K562 (cell line): ENCODE data around the gene ARHGEF12.

Experiments
- CTCF ChIP-seq, 3 experiments: IDR thresholded peaks in 2 of 3; conservative IDR thresholded peaks in 1 of 3; 2 replicates each; pipeline ENCODE4 v1.5.1; 2011 to 2012; ENCODE audit warnings: low read length in 3 of 3, mild to moderate bottlenecking in 3 of 3, control low read depth in 2 of 3, improper control_type of control experiment in 1 of 3, inconsistent platforms in 1 of 3, low read depth in 1 of 3, mixed read lengths in 1 of 3, moderate library complexity in 1 of 3; ENCODE audit not compliant: insufficient read depth in 2 of 3
- HINFP ChIP-seq: fragments of 450-650 bp; conservative IDR thresholded peaks from 2 replicates; pipeline ENCODE4 v1.6.1; 2016; ENCODE audit warnings: missing genetic modification characterization, low read depth, mild to moderate bottlenecking, control low read depth, missing compliant biosample characterization
- KDM2B ChIP-seq: fragments of 250-450 bp; sonication (Bioruptor Pico); IDR thresholded peaks from 2 replicates; pipeline ENCODE4 v1.8.0; 2021; ENCODE audit warnings: mild to moderate bottlenecking, moderate library complexity
- MAX ChIP-seq: sonication (generic); formaldehyde crosslinking; IDR thresholded peaks from 2 replicates; pipeline ENCODE4 v1.9.0; 2022; ENCODE audit warnings: mild to moderate bottlenecking, missing genetic modification reagents
- MAZ ChIP-seq, 2 experiments: fragments of 450-650 bp in 1 of 2; sonication (generic) in 1 of 2; formaldehyde crosslinking; IDR thresholded peaks in 1 of 2; conservative IDR thresholded peaks in 1 of 2; 2 replicates each; pipeline versions ENCODE4 v1.4.0 to v1.5.0; 2020; ENCODE audit warnings: mild to moderate bottlenecking in 1 of 2, missing genetic modification reagents in 1 of 2
- MYNN ChIP-seq, 2 experiments: sonication (generic); formaldehyde crosslinking in 1 of 2; IDR thresholded peaks; 2 replicates each; pipeline versions ENCODE4 v1.5.0 to v1.6.1; 2016 to 2020; ENCODE audit warnings: antibody characterized with exemption in 1 of 2, missing genetic modification reagents in 1 of 2
- PBX2 ChIP-seq, 2 experiments: IDR thresholded peaks in 1 of 2; conservative IDR thresholded peaks in 1 of 2; 2 replicates each; pipeline ENCODE4 v1.6.1; 2016; ENCODE audit warnings: low read depth in 2 of 2, mild to moderate bottlenecking in 1 of 2, missing compliant biosample characterization in 1 of 2, missing genetic modification characterization in 1 of 2, moderate library complexity in 1 of 2
- PHF21A ChIP-seq: fragments of 450-650 bp; IDR thresholded peaks from 2 replicates; pipeline ENCODE4 v1.6.1; 2017; ENCODE audit warnings: low read depth, borderline replicate concordance
- SREBF2 ChIP-seq: sonication (generic); formaldehyde crosslinking; IDR thresholded peaks from 2 replicates; pipeline ENCODE4 v1.4.0; 2020; ENCODE audit warnings: mild to moderate bottlenecking, missing genetic modification reagents
- ZBTB11 ChIP-seq, 3 experiments: fragments of 200-800 bp in 1 of 3; fragments of 250-450 bp in 1 of 3; fragments of 450-650 bp in 1 of 3; sonication (Bioruptor Pico) in 1 of 3; sonication (Bioruptor generic) in 1 of 3; formaldehyde crosslinking in 1 of 3; IDR thresholded peaks; 2 replicates each; pipeline versions ENCODE4 v1.6.1 to v1.8.0; 2016 to 2022; ENCODE audit warnings: mild to moderate bottlenecking in 2 of 3, missing genetic modification characterization in 2 of 3, missing compliant biosample characterization in 1 of 3, moderate library complexity in 1 of 3
- ZBTB33 ChIP-seq: sonication (generic); formaldehyde crosslinking; IDR thresholded peaks from 2 replicates; pipeline ENCODE4 v1.8.1; 2023; ENCODE audit warnings: mild to moderate bottlenecking, missing genetic modification reagents
- ZNF232 ChIP-seq: sonication (generic); formaldehyde crosslinking; IDR thresholded peaks from 2 replicates; pipeline ENCODE4 v1.8.0; 2022; ENCODE audit warnings: mild to moderate bottlenecking, missing genetic modification reagents

GRCh38 chr11:120383518-120384155 lies 47.4 kb downstream of the ARHGEF12 start:
- TF ChIP-seq ZBTB11 (CRISPR knock-in tag; IDR thresholded peaks at IDR 0.05), result no peak
- no peak for TF ChIP-seq ZBTB33 (CRISPR knock-in tag)
- TF ChIP-seq CTCF (IDR thresholded peaks at IDR 0.05 in 2 of 3, conservative IDR thresholded peaks at IDR 0.05 in 1 of 3; ENCODE audit: insufficient read depth in 2 of 3, low read depth in 1 of 3, low read length in 3 of 3), result no peak
- no peak for TF ChIP-seq ZNF232
- no peak for TF ChIP-seq MAX (CRISPR knock-in tag)
- no peak for TF ChIP-seq MAZ (CRISPR knock-in tag; conservative IDR thresholded peaks at IDR 0.05 in 1 of 2, IDR thresholded peaks at IDR 0.05 in 1 of 2)
- no peak for TF ChIP-seq PHF21A
- TF ChIP-seq MYNN (IDR thresholded peaks at IDR 0.05), result no peak
- TF ChIP-seq MYNN (CRISPR knock-in tag; IDR thresholded peaks at IDR 0.05), result no peak
- no peak for TF ChIP-seq KDM2B (CRISPR knock-in tag)
- TF ChIP-seq SREBF2, result no peak
- TF ChIP-seq PBX2 (CRISPR knock-in tag; IDR thresholded peaks at IDR 0.05; ENCODE audit: low read depth), result no peak
- no peak for TF ChIP-seq PBX2 (tag; conservative IDR thresholded peaks at IDR 0.05; ENCODE audit: low read depth)
- TF ChIP-seq HINFP (tag), result no peak
